WTC11 (cell line): ENCODE data around the gene CDH13.

Experiments
- CBFB ChIP-seq: sonication (generic); formaldehyde crosslinking; IDR thresholded peaks from 2 replicates; pipeline ENCODE4 v1.8.1; 2022; ENCODE audit warnings: mild to moderate bottlenecking, low read depth, missing genetic modification reagents
- CTCF ChIP-seq: fragments of 200-600 bp; IDR thresholded peaks from 2 replicates; pipeline ENCODE4 v1.8.0; 2022; ENCODE audit warnings: antibody characterized with exemption
- MAX ChIP-seq: sonication (generic); formaldehyde crosslinking; IDR thresholded peaks from 2 replicates; pipeline ENCODE4 v1.8.0; 2022; ENCODE audit warnings: mild to moderate bottlenecking, missing genetic modification reagents
- PREB ChIP-seq: sonication (generic); formaldehyde crosslinking; IDR thresholded peaks from 2 replicates; pipeline ENCODE4 v1.8.1; 2022; ENCODE audit warnings: mild to moderate bottlenecking, missing genetic modification reagents, moderate library complexity, borderline replicate concordance
- SP1 ChIP-seq: sonication (generic); formaldehyde crosslinking; conservative IDR thresholded peaks from 2 replicates; pipeline ENCODE4 v1.8.1; 2022; ENCODE audit warnings: missing genetic modification reagents
- TEAD1 ChIP-seq: sonication (generic); formaldehyde crosslinking; IDR thresholded peaks from 2 replicates; pipeline ENCODE4 v1.8.0; 2022; ENCODE audit warnings: mild to moderate bottlenecking, missing genetic modification reagents
- TEAD4 ChIP-seq: sonication (generic); formaldehyde crosslinking; IDR thresholded peaks from 2 replicates; pipeline ENCODE4 v1.8.0; 2022; ENCODE audit warnings: mild to moderate bottlenecking, missing genetic modification reagents
- ZNF263 ChIP-seq: sonication (generic); formaldehyde crosslinking; IDR thresholded peaks from 2 replicates; pipeline ENCODE4 v1.8.1; 2022; ENCODE audit warnings: low read depth, mild to moderate bottlenecking, moderate library complexity, missing genetic modification reagents

- TF ChIP-seq TEAD4 (CRISPR knock-in tag) (no peak), CBFB (CRISPR knock-in tag) (no peak), TEAD1 (CRISPR knock-in tag) (no peak), ZNF263 (CRISPR knock-in tag) (no peak), CTCF (no peak), SP1 (CRISPR knock-in tag) (no peak), MAX (CRISPR knock-in tag) (no peak), PREB (CRISPR knock-in tag) (no peak)
Measured at GRCh38 chr16:83727751-83728352, 1101.1 kb downstream of the CDH13 start.
